Measurements from ENCODE around the gene TMEM231. TPM values are rescaled to one million over a fixed set of nuclear protein-coding genes. Genes with fewer than 3 reads are reported as not detected.

Gene TMEM231
- total and polyA plus RNA-seq, 2 of the 8 experiments (the other 6 are each of a cell fraction or from before 2014, with no cell fraction given), result 8.3 to 26.7 TPM

- H2AFZ ChIP-seq (ENCODE audit: low read length), result no peak overlapping the region
- 96% methylated on average over 4 of the region's 4 CpGs; no CpG with 5 or more reads in 1 of the 2 experiments for WGBS, 2 experiments (ENCODE audit: extremely low coverage in 1 of 2, insufficient coverage in 1 of 2, insufficient read length in 1 of 2, insufficient replicate concordance in 2 of 2, low coverage in 1 of 2, low lambda C conversion rate in 2 of 2, missing lambda C conversion rate in 1 of 2)
- no peak overlapping the region for H3K4ac ChIP-seq (replicated peaks; ENCODE audit: insufficient read length, low read depth, low read length)
- H2BK20ac ChIP-seq (ENCODE audit: low read length), result no peak overlapping the region
- H4K20me1 ChIP-seq (replicated peaks in 1 of 2; ENCODE audit: control insufficient read depth in 1 of 2, insufficient read depth in 2 of 2, low read length in 2 of 2), result no peaks in the 10 kb centered on the region
- H3K9me3 ChIP-seq (ENCODE audit: insufficient read depth in 2 of 2, low read depth in 1 of 2, low read length in 1 of 2), result no peaks in the 10 kb centered on the region
- no peak overlapping the region for H2BK12ac ChIP-seq (ENCODE audit: low read depth, low read length)
- H3K23ac ChIP-seq (ENCODE audit: insufficient read length), result no peak overlapping the region
- no peak overlapping the region; the same call in 1 of the 2 replicates for H2AK5ac ChIP-seq (ENCODE audit: low read depth, low read length)
- no peak overlapping the region for H3K4me3 ChIP-seq (ENCODE audit: extremely low read depth in 1 of 4, insufficient read depth in 2 of 4, low read depth in 3 of 4, low read length in 4 of 4)
- no peak overlapping the region for H4K8ac ChIP-seq (ENCODE audit: extremely low read depth, insufficient read depth, low read length)
- H3K79me1 ChIP-seq (ENCODE audit: low read depth, low read length), result no peaks in the 10 kb centered on the region; the same call in 1 of the 2 replicates
- no peak overlapping the region for H3K9ac ChIP-seq (replicated peaks in 1 of 4; ENCODE audit: extremely low read depth in 1 of 4, low read depth in 3 of 4, low read length in 3 of 4)
- no peak overlapping the region for H2BK120ac ChIP-seq (replicated peaks; ENCODE audit: low read depth, low read length)
- H3K56ac ChIP-seq (replicated peaks; ENCODE audit: insufficient read length, low read depth, low read length), result no peak overlapping the region
- no peak overlapping the region for H3K14ac ChIP-seq (ENCODE audit: insufficient read length)
- H4K91ac ChIP-seq (replicated peaks; ENCODE audit: insufficient read length, low read length), result no peak overlapping the region
- H3K18ac ChIP-seq (ENCODE audit: extremely low read depth, low read length), result no peak overlapping the region
- H4K5ac ChIP-seq (ENCODE audit: insufficient read length, low read depth, low read length), result no peak overlapping the region
- H3K4me2 ChIP-seq (ENCODE audit: insufficient read depth in 1 of 2, low read depth in 2 of 2, low read length in 2 of 2), result no peak overlapping the region
- no peak overlapping the region for H2BK5ac ChIP-seq (ENCODE audit: low read depth, low read length)
- FAIRE-seq, result no peak
- ChIA-PET CTCF (ENCODE audit: partially characterized antibody) (interaction anchor here (0.6 to 2.1 kb wide), 13 partner anchors 8 to 132 kb away, joined by 3 to 9 read pairs (median 3); partner anchors contain the start of gene GABARAPL2), POLR2A (ENCODE audit: partially characterized antibody) (interaction anchor here (0.7 to 1.4 kb wide), 4 partner anchors 8 to 73 kb away, joined by 3 to 4 read pairs (median 3); no protein-coding TSS in a partner anchor)
- H3K23me2 ChIP-seq (ENCODE audit: low read depth, low read length), result no peaks in the 10 kb centered on the region
- no peak overlapping the region for H2BK15ac ChIP-seq (ENCODE audit: low read length)
- H3K79me2 ChIP-seq (ENCODE audit: control insufficient read depth in 1 of 2, insufficient read depth in 2 of 2, low read length in 2 of 2), result no peaks in the 10 kb centered on the region
- no peaks in the 10 kb centered on the region; a peak in 1 of 8 replicates for H3K36me3 ChIP-seq (ENCODE audit: control insufficient read depth in 2 of 4, insufficient read depth in 4 of 4, low read length in 3 of 4)
- DNase-seq (ENCODE audit: low read depth in 1 of 2, low spot score in 2 of 2), result no peak
- H3K27ac ChIP-seq (ENCODE audit: low read depth, low read length), result no peak overlapping the region
- no peaks in the 10 kb centered on the region for H3K27me3 ChIP-seq (replicated peaks in 1 of 4; ENCODE audit: control insufficient read depth in 3 of 4, extremely low read depth in 1 of 4, insufficient read depth in 3 of 4, low read length in 3 of 4)
- H3K4me1 ChIP-seq (replicated peaks in 1 of 4; ENCODE audit: control insufficient read depth in 3 of 4, insufficient read depth in 4 of 4, low read length in 3 of 4), result peaks cover 2 to 11% (median 8%) of the 10 kb centered on the region in 4 experiments; a peak in 6 of 7 replicates
- TF ChIP-seq SIRT6 (IDR thresholded peaks at IDR 0.05; ENCODE audit: low read length) (no peak), CEBPB (IDR thresholded peaks at IDR 0.05; ENCODE audit: low read depth, low read length) (no peak), ZNF274 (IDR thresholded peaks at IDR 0.05; ENCODE audit: borderline replicate concordance, extremely low read depth, low read length) (no peak), JUND (IDR thresholded peaks at IDR 0.05; ENCODE audit: low read length) (no peak), CBX8 (IDR thresholded peaks at IDR 0.05; ENCODE audit: borderline replicate concordance, low read depth, low read length) (no peak), BRCA1 (IDR thresholded peaks at IDR 0.05; ENCODE audit: low read depth, low read length) (no peak), RXRA (IDR thresholded peaks at IDR 0.05; ENCODE audit: insufficient read depth, low read depth, low read length) (no peak), HDAC2 (IDR thresholded peaks at IDR 0.05; ENCODE audit: borderline replicate concordance in 1 of 2, low read depth in 2 of 2, low read length in 2 of 2) (no peak), EP300 (IDR thresholded peaks at IDR 0.05; ENCODE audit: borderline replicate concordance in 1 of 2, low read depth in 2 of 2, low read length in 2 of 2) (no peak), FOSL1 (IDR thresholded peaks at IDR 0.05; ENCODE audit: insufficient read depth, low read depth, low read length) (no peak), YY1 (IDR thresholded peaks at IDR 0.05; ENCODE audit: low read depth, low read length) (no peak), EZH2 (IDR thresholded peaks at IDR 0.05; ENCODE audit: low read depth, low read length, severe bottlenecking) (no peak), NANOG (IDR thresholded peaks at IDR 0.05; ENCODE audit: insufficient read depth, low read depth, low read length, poor library complexity, severe bottlenecking) (no peak), BACH1 (IDR thresholded peaks at IDR 0.05; ENCODE audit: low read length) (no peak)
Measured at GRCh38 chr16:75588716-75589115, 32.7 kb upstream of the TMEM231 start.
